Measurements from ENCODE around the gene CAMK2B. TPM values are rescaled to one million over a fixed set of nuclear protein-coding genes. Genes with fewer than 3 reads are reported as not detected.

The CAMK2B gene
- 0.30 TPM for total RNA-seq
- long read RNA-seq: 0 reads

GRCh38 chr7:44325201-44325671 lies at the start of gene CAMK2B:
TSS of gene CAMK2B (minus strand) at chr7:44325594. CDS start at chr7:44325421, 173 bp downstream.
- Histone ChIP-seq H3K36me3 (no peaks in the 10 kb centered on the region), H3K27me3 (ENCODE audit: low read depth) (peaks cover 40% of the 10 kb centered on the region), H3K9me3 (no peaks in the 10 kb centered on the region), H3K4me3 (peak within 1 kb of the TSS; percentile 8), H3K4me1 (no peaks in the 10 kb centered on the region), H3K27ac (no peak within 1 kb of the TSS)
- intact Hi-C loops (cut with DNase I): no loop called here
- TF ChIP-seq CTCF (IDR thresholded peaks at IDR 0.05): no peak
- DNase-seq (no peak), ATAC-seq (no peak)

GRCh38 chr7:44374007-44374763 lies 48.8 kb upstream of the CAMK2B start:
- DNase-seq (no peak), ATAC-seq (no peak)
- H3K4me3 ChIP-seq: no peak overlapping the region
- H3K36me3 ChIP-seq: no peaks in the 10 kb centered on the region
- intact Hi-C loops (cut with DNase I): no loop called here
- TF ChIP-seq CTCF (IDR thresholded peaks at IDR 0.05): no peak
- H3K9me3 ChIP-seq: no peaks in the 10 kb centered on the region
- H3K27ac ChIP-seq: no peak overlapping the region
- H3K4me1 ChIP-seq: no peaks in the 10 kb centered on the region
- peaks cover 3% of the 10 kb centered on the region for H3K27me3 ChIP-seq (ENCODE audit: low read depth)

GRCh38 chr7:44373418-44373740 lies 48.0 kb upstream of the CAMK2B start:
- H3K27me3 ChIP-seq (ENCODE audit: low read depth): peaks cover 3% of the 10 kb centered on the region
- DNase-seq: no peak
- no peaks in the 10 kb centered on the region for H3K4me1 ChIP-seq
- no peaks in the 10 kb centered on the region for H3K36me3 ChIP-seq
- TF ChIP-seq CTCF (IDR thresholded peaks at IDR 0.05): no peak
- intact Hi-C loops (cut with DNase I): no loop called here
- H3K4me3 ChIP-seq: no peak overlapping the region
- no peaks in the 10 kb centered on the region for H3K9me3 ChIP-seq
- no peak overlapping the region for H3K27ac ChIP-seq
- ATAC-seq: no peak

GRCh38 chr7:44372560-44373417 lies 47.4 kb upstream of the CAMK2B start:
- Histone ChIP-seq H3K9me3 (no peaks in the 10 kb centered on the region), H3K36me3 (no peaks in the 10 kb centered on the region)

GRCh38 chr7:44368885-44369284 lies 43.5 kb upstream of the CAMK2B start:
- H3K9me3 ChIP-seq: no peaks in the 10 kb centered on the region
- DNase-seq (no peak), ATAC-seq (no peak)
- no peaks in the 10 kb centered on the region for H3K36me3 ChIP-seq
- H3K27ac ChIP-seq: no peak overlapping the region
- no peaks in the 10 kb centered on the region for H3K27me3 ChIP-seq (ENCODE audit: low read depth)
- intact Hi-C loops (cut with DNase I): no loop called here
- no peak for TF ChIP-seq CTCF (IDR thresholded peaks at IDR 0.05)
- no peaks in the 10 kb centered on the region for H3K4me1 ChIP-seq
- H3K4me3 ChIP-seq: no peak overlapping the region

More at GRCh38 chr7:44372560-44373417, 47.4 kb upstream of the CAMK2B start:
- intact Hi-C loops (cut with DNase I): no loop called here
- no peak for DNase-seq
- H3K27me3 ChIP-seq (ENCODE audit: low read depth): peaks cover 3% of the 10 kb centered on the region
- no peak for TF ChIP-seq CTCF (IDR thresholded peaks at IDR 0.05)
- no peak overlapping the region for H3K4me3 ChIP-seq
- H3K27ac ChIP-seq: no peak overlapping the region
- ATAC-seq: no peak
- H3K4me1 ChIP-seq: no peaks in the 10 kb centered on the region
